ENCODE data around the gene KCNQ2.

- TF ChIP-seq ZFX (IDR thresholded peaks at IDR 0.05): no peak
- no peak for TF ChIP-seq EZH2phosphoT487 (IDR thresholded peaks at IDR 0.05; ENCODE audit: borderline replicate concordance)
- no peak for TF ChIP-seq JUND (IDR thresholded peaks at IDR 0.05)
- no peak for TF ChIP-seq YY1 (IDR thresholded peaks at IDR 0.05; ENCODE audit: extremely low read depth, insufficient replicate concordance, low read depth, low read length)
- no peak for TF ChIP-seq EZH2 (IDR thresholded peaks at IDR 0.05)
- no peak for TF ChIP-seq CTCF (IDR thresholded peaks at IDR 0.05 in 2 of 3, conservative IDR thresholded peaks at IDR 0.05 in 1 of 3; ENCODE audit: borderline replicate concordance in 1 of 3, insufficient read depth in 1 of 3, low read depth in 2 of 3, low read length in 2 of 3)
- no peak for TF ChIP-seq POLR2AphosphoS5 (IDR thresholded peaks at IDR 0.05; ENCODE audit: low read depth, low read length)
- no peak for TF ChIP-seq REST (IDR thresholded peaks at IDR 0.05; ENCODE audit: low read depth)
- TF ChIP-seq POLR2A (IDR thresholded peaks at IDR 0.05; ENCODE audit: borderline replicate concordance, extremely low read depth, insufficient read depth, insufficient read length): no peak
- no peak for TF ChIP-seq CBX3 (IDR thresholded peaks at IDR 0.05; ENCODE audit: low read depth)
- no peak for TF ChIP-seq CEBPB (IDR thresholded peaks at IDR 0.05; ENCODE audit: low read depth)
- no peak for TF ChIP-seq ZNF274 (IDR thresholded peaks at IDR 0.05; ENCODE audit: low read depth, low read length)
These were observed 13.4 kb downstream of the KCNQ2 start for GRCh38 chr20:63459070-63459380.

All from HCT116 (cell line).